WTC11 (cell line): ENCODE results near the gene FGF23. TPM values are rescaled to one million over a fixed set of nuclear protein-coding genes. Genes with fewer than 3 reads are reported as not detected.

Experiments
- ATAC-seq: fragments of 200-7000 bp; cut with Tn5 transposase; 2 replicates; pipeline ENCODE4 v1.10.0; 2021; ENCODE audit warnings: mild to moderate bottlenecking, moderate library complexity
- CTCF ChIA-PET: fragments of 300-600 bp; sonication (Branson Sonifier 250); formaldehyde crosslinking; loops from one replicate; lab custom pipeline; 2021; ENCODE audit warnings: antibody characterized with exemption; lab: Charles Lee
- POLR2A ChIA-PET: fragments of 350-600 bp; sonication (Branson Sonifier 250); formaldehyde crosslinking; loops from one replicate; lab custom pipeline; 2021; ENCODE audit warnings: antibody characterized with exemption; lab: Charles Lee
- DNase-seq: peaks from one replicate; pipeline ENCODE4 v3.0.0; 2021; ENCODE audit warnings: low spot score
- H3K27ac Mint-ChIP-seq: 2 replicates; pipeline ENCODE4 v1.8.0; 2021; ENCODE audit warnings: mixed read lengths
- H3K27me3 Mint-ChIP-seq: 2 replicates; pipeline ENCODE4 v1.8.0; 2021; ENCODE audit warnings: low read depth, mild to moderate bottlenecking, moderate library complexity, mixed read lengths
- H3K36me3 Mint-ChIP-seq: 2 replicates; pipeline ENCODE4 v1.8.0; 2021; ENCODE audit warnings: mixed read lengths
- H3K4me1 Mint-ChIP-seq: 2 replicates; pipeline ENCODE4 v1.8.0; 2022; ENCODE audit warnings: mixed read lengths
- H3K4me3 Mint-ChIP-seq: 2 replicates; pipeline ENCODE4 v1.8.0; 2021; ENCODE audit warnings: mild to moderate bottlenecking, moderate library complexity, mixed read lengths
- H3K9me3 Mint-ChIP-seq: 2 replicates; pipeline ENCODE4 v1.8.0; 2021; ENCODE audit warnings: mixed read lengths
- ATF2 ChIP-seq: sonication (generic); formaldehyde crosslinking; IDR thresholded peaks from 2 replicates; pipeline ENCODE4 v1.8.1; 2022; ENCODE audit warnings: low read depth, missing genetic modification reagents, borderline replicate concordance
- CREB1 ChIP-seq: sonication (generic); formaldehyde crosslinking; IDR thresholded peaks from 2 replicates; pipeline ENCODE4 v1.8.0; 2023; ENCODE audit warnings: mild to moderate bottlenecking, missing genetic modification reagents
- CREM ChIP-seq: sonication (generic); formaldehyde crosslinking; IDR thresholded peaks from 2 replicates; pipeline ENCODE4 v1.8.1; 2022; ENCODE audit warnings: mild to moderate bottlenecking, missing genetic modification reagents, moderate library complexity
- CTCF ChIP-seq: fragments of 200-600 bp; IDR thresholded peaks from 2 replicates; pipeline ENCODE4 v1.8.0; 2022; ENCODE audit warnings: antibody characterized with exemption
- E2F4 ChIP-seq: sonication (generic); formaldehyde crosslinking; IDR thresholded peaks from 2 replicates; pipeline ENCODE4 v1.8.1; 2022; ENCODE audit warnings: low read depth, mild to moderate bottlenecking, moderate library complexity, missing genetic modification reagents, borderline replicate concordance
- FOXP1 ChIP-seq: sonication (generic); formaldehyde crosslinking; IDR thresholded peaks from 2 replicates; pipeline ENCODE4 v1.8.0; 2022; ENCODE audit warnings: missing genetic modification reagents, mild to moderate bottlenecking, moderate library complexity, borderline replicate concordance
- IRF1 ChIP-seq: sonication (generic); formaldehyde crosslinking; IDR thresholded peaks from 2 replicates; pipeline ENCODE4 v1.8.0; 2023; ENCODE audit warnings: missing genetic modification reagents
- JUN ChIP-seq: sonication (generic); formaldehyde crosslinking; IDR thresholded peaks from 2 replicates; pipeline ENCODE4 v1.8.0; 2023; ENCODE audit warnings: mild to moderate bottlenecking, missing genetic modification reagents
- RORB ChIP-seq: fragments of 250-450 bp; sonication (Bioruptor Pico); IDR thresholded peaks from 2 replicates; pipeline ENCODE4 v1.9.0; 2021; ENCODE audit warnings: mild to moderate bottlenecking
- TCF7 ChIP-seq: sonication (generic); formaldehyde crosslinking; IDR thresholded peaks from 2 replicates; pipeline ENCODE4 v1.8.0; 2022; ENCODE audit warnings: mild to moderate bottlenecking, low read depth, missing genetic modification reagents, moderate library complexity
- TP53 ChIP-seq: sonication (generic); formaldehyde crosslinking; IDR thresholded peaks from 2 replicates; pipeline ENCODE4 v1.8.1; 2023; ENCODE audit warnings: mild to moderate bottlenecking, missing genetic modification reagents
- ZNF532 ChIP-seq: fragments of 250-450 bp; sonication (Bioruptor Pico); IDR thresholded peaks from 2 replicates; pipeline ENCODE4 v1.9.0; 2021; ENCODE audit warnings: mild to moderate bottlenecking, borderline replicate concordance
- ZNF671 ChIP-seq: fragments of 250-450 bp; sonication (Bioruptor Pico); IDR thresholded peaks from 2 replicates; pipeline ENCODE4 v1.8.0; 2021; ENCODE audit warnings: mild to moderate bottlenecking
- total RNA-seq: library from RNA; stranded (reverse); gene quantifications from 3 replicates; pipeline ENCODE4 v1.2.3, GENCODE V29; 2021
- TF ChIP-seq, protein P1 (sequence below): fragments of 250-450 bp; sonication (Bioruptor Pico); IDR thresholded peaks from 2 replicates; pipeline ENCODE4 v1.9.0; 2021; ENCODE audit warnings: mild to moderate bottlenecking

FGF23 gene
- total RNA-seq, 1 experiment from 2014 or later: 0.24 TPM

GRCh38 chr12:4392223-4392742 is 12.8 kb upstream of the FGF23 start:
- POLR2A ChIA-PET: no interaction called here

DNA sequence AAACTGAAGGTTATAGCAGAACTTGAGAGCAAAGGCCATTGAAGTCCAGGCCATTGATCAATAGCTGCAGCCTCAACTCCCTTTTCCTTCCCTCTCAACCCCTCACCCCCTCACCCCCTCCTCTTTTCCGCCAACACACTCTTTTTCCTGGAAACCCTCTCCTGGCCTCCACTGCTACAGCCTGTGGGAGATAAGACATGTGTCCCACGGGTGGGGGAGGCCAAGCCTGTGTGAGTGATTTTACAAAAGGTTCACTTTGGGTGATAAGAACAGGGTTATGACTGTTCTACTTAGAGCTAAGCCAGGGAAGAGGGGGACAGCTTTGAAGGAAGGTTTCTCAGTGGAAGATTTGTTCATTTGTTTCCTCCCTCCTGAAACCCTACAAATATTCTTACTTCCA is 9.2 kb upstream of the FGF23 start:
- TF ChIP-seq FOXP1 (CRISPR knock-in tag) (no peak), JUN (CRISPR knock-in tag) (no peak)
- Mint-ChIP-seq H3K27me3 (no peaks in the 10 kb centered on the region; the same call in 1 of the 2 replicates), H3K36me3 (no peaks in the 10 kb centered on the region), H3K9me3 (no peaks in the 10 kb centered on the region), H3K4me1 (0 out of 2 replicates have a peak, but pooled peaks cover under 1% of the 10 kb centered on the region), H3K4me3 (no peak overlapping the region), H3K27ac (no peak overlapping the region)
- DNase-seq (no peak), ATAC-seq (no peak)
- CTCF ChIA-PET: no interaction called here
- POLR2A ChIA-PET: no interaction called here

More at GRCh38 chr12:4392223-4392742, 12.8 kb upstream of the FGF23 start:
- ATAC-seq (no peak), DNase-seq (no peak)
- Mint-ChIP-seq H3K9me3 (0 out of 2 replicates have a peak, but pooled peaks cover 4% of the 10 kb centered on the region), H3K4me3 (no peak overlapping the region), H3K27me3 (peaks cover 10% of the 10 kb centered on the region), H3K27ac (no peak overlapping the region), H3K36me3 (no peaks in the 10 kb centered on the region), H3K4me1 (no peaks in the 10 kb centered on the region)
- CTCF ChIA-PET: interaction anchor here (1.1 kb wide), 1 partner anchor 39 kb away, joined by 3 read pairs; no protein-coding TSS in a partner anchor
- no peak for TF ChIP-seq CREB1 (CRISPR knock-in tag)
- TF ChIP-seq CTCF: no peak
- TF ChIP-seq E2F4 (CRISPR knock-in tag): no peak
- TF ChIP-seq RORB (CRISPR knock-in tag): no peak
- no peak for TF ChIP-seq ZNF532 (CRISPR knock-in tag)

GRCh38 chr12:4388032-4388431 is 8.5 kb upstream of the FGF23 start:
- TF ChIP-seq TP53 (CRISPR knock-in tag) (no peak), ZNF671 (CRISPR knock-in tag) (no peak), TCF7 (CRISPR knock-in tag) (no peak), IRF1 (CRISPR knock-in tag) (no peak), CREM (CRISPR knock-in tag) (no peak), ATF2 (CRISPR knock-in tag) (no peak)
- TF ChIP-seq, protein P1, sequence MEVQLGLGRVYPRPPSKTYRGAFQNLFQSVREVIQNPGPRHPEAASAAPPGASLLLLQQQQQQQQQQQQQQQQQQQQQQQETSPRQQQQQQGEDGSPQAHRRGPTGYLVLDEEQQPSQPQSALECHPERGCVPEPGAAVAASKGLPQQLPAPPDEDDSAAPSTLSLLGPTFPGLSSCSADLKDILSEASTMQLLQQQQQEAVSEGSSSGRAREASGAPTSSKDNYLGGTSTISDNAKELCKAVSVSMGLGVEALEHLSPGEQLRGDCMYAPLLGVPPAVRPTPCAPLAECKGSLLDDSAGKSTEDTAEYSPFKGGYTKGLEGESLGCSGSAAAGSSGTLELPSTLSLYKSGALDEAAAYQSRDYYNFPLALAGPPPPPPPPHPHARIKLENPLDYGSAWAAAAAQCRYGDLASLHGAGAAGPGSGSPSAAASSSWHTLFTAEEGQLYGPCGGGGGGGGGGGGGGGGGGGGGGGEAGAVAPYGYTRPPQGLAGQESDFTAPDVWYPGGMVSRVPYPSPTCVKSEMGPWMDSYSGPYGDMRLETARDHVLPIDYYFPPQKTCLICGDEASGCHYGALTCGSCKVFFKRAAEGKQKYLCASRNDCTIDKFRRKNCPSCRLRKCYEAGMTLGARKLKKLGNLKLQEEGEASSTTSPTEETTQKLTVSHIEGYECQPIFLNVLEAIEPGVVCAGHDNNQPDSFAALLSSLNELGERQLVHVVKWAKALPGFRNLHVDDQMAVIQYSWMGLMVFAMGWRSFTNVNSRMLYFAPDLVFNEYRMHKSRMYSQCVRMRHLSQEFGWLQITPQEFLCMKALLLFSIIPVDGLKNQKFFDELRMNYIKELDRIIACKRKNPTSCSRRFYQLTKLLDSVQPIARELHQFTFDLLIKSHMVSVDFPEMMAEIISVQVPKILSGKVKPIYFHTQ (CRISPR knock-in tag): no peak
- H3K4me3 Mint-ChIP-seq: no peak overlapping the region
- H3K9me3 Mint-ChIP-seq: no peaks in the 10 kb centered on the region
- no peak overlapping the region for H3K27ac Mint-ChIP-seq
- DNase-seq: no peak
- CTCF ChIA-PET: no interaction called here
- H3K27me3 Mint-ChIP-seq: no peaks in the 10 kb centered on the region; the same call in 1 of the 2 replicates
- 0 out of 2 replicates have a peak, but pooled peaks cover 6% of the 10 kb centered on the region for H3K4me1 Mint-ChIP-seq
- no peaks in the 10 kb centered on the region for H3K36me3 Mint-ChIP-seq
- POLR2A ChIA-PET: no interaction called here
- ATAC-seq: no peak
